LNCAP (cell line): Measurements from ENCODE around the gene ZNF776.

Experiments used
- TF ChIP-seq, protein P1 (sequence below): fragments of 450-650 bp; IDR thresholded peaks from 2 replicates; pipeline ENCODE4 v1.5.1; 2017; ENCODE audit warnings: mild to moderate bottlenecking

ZNF776 gene

DNA sequence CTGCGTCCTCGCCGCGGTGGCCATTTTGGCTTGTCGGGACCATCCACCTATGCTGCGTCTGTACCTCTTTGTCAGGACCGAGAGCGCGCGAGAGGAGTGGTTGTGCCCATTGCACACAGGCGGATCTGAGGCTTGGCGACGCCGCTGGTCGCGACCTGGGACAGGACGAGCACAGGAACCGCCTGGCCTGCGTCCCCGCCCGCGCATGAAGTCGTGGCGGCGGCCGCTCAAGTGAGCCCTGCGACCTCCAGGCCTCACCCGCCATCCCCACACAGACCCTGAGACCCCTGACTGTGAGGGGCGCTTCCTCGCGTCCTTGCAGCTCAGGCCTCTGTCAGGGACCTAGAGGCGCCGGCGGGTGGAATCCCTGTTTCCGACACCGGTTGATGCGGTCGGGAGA is 39.7 kb downstream of the ZNF776 start:
- TF ChIP-seq, protein P1, sequence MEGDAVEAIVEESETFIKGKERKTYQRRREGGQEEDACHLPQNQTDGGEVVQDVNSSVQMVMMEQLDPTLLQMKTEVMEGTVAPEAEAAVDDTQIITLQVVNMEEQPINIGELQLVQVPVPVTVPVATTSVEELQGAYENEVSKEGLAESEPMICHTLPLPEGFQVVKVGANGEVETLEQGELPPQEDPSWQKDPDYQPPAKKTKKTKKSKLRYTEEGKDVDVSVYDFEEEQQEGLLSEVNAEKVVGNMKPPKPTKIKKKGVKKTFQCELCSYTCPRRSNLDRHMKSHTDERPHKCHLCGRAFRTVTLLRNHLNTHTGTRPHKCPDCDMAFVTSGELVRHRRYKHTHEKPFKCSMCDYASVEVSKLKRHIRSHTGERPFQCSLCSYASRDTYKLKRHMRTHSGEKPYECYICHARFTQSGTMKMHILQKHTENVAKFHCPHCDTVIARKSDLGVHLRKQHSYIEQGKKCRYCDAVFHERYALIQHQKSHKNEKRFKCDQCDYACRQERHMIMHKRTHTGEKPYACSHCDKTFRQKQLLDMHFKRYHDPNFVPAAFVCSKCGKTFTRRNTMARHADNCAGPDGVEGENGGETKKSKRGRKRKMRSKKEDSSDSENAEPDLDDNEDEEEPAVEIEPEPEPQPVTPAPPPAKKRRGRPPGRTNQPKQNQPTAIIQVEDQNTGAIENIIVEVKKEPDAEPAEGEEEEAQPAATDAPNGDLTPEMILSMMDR = no peak

DNA sequence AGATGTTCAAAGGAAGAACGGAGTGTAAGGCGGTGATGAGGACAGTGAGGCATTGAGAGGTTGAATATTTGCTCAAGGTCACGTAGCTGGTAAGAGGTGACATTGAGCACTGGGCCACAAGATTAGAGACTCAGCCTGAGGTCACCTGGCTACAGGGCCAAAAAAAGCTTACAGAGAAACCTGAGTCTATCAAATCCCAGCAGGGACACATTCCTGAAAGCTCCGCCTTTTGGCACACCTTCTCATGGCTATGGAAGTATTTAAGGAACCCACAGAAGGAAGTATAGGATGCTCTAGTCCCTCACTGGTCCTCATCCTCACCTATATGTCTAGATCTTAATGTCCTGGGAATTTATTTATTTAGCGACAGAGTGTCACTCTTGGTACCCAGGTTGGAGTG is 40.3 kb downstream of the ZNF776 start:
- TF ChIP-seq, protein P1 = no peak

DNA sequence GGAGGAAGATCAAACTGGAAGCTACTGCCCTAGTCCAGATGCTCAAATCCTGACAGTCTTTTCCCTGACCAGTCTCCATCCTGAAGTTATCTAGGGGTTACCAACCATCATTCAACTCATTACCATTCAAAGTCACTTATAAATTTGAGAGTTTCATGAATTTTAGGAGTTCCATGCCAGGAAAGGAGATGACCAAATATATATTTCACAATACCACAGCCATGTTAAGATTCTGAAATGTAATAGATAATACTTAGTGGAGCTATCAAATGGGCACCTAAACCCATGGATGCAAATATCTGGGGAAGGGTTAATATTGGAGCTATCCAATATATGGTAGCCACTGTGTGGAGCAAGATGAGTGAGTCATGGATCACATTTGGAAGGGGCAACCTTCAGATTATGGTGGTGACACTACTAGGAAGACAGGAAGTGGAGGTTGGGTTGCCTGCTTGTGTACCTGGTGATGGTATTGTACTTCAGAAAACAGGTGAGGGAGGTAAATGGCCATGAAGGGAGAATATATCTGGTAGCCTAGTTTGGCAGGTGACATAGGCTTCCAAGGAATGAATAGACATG is 41.6 kb downstream of the ZNF776 start:
- TF ChIP-seq, protein P1 = no peak

DNA sequence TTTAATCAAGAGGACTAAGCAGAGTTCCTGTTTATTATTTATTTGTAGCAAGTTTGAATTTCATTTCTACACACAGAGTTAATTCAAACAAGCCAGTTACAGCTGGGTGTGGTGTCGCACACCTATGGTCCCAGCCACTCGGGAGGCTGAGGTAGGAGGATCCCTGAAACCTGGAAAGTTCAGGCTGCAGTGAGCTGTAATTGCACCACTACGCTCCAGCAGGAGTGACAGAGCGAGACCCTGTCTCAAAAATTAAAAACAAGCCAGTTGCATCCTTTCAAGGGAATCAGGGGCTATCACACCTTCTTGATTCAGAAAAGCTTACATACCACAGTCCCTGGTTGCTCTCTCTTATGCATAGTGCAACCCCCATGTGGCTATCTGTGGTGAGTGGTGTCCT is 42.7 kb downstream of the ZNF776 start:
- TF ChIP-seq, protein P1 = no peak

DNA sequence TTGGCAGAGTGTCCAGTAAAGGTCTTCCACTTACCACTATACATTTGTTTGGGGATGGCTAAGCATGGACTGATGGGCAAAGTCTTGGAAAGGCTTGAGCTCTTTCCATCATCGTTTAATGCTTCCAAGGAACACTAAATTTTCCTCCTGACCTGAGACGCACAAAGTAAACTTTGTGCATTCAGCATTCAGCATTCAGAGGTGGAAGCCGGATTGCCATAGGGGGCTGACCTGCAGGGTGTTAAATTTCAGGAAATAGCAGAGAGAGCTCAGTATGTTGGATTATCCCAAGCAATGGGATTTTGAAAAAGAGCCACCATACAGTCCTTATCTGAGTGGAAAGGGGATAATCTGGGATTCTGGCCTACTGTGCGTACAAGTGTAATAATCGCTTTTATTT is 54.1 kb downstream of the ZNF776 start:
- TF ChIP-seq, protein P1 = no peak

DNA sequence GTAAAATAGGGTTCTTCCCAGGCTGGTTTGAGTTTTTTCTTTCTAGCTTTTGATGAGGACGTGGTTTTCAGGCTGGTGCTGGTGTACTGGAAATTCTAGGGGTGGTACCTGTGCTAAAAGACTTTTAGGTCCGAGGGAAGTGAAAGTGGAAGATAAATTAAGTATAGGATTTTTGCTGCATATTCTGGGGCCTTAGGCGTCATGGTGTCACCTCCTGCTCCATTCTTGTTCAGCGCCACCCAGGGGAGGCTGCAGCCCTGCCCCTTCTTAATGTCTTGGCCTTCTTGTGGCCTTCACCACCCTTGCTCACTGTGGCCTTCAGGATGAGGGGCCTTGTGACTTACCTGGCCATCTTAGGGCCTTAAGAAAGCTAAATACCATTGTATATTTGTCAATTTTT is 55.7 kb downstream of the ZNF776 start:
- TF ChIP-seq, protein P1 = no peak

DNA sequence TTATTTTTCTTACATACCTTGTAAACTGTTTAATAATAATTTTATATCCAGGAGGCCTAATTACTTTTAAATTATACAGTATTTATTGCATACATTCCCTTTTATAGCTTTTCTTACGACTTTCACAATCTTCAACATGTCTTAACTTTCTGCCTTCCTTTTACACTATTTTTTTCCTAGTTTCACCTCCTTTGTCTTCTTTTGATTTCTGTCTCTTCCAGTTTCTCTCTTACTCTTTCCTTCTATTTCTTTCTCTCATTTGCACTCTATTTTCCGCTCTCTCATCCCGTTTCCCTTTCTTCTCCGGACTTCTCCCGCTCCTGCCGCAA is 56.6 kb downstream of the ZNF776 start:
- TF ChIP-seq, protein P1 = no peak
